Uterus (tissue), 4 donors: ENCODE results near the gene TERT. TPM values are rescaled to one million over a fixed set of nuclear protein-coding genes. Genes with fewer than 3 reads are reported as not detected.

Experiments used
- DNase-seq, 2 donors: peaks; one replicate each; pipeline ENCODE4 v3.0.0-alpha.2; 2019 to 2020
- H3K27ac ChIP-seq, 2 donors: fragments of 200-600 bp; sonication (generic); 1 replicate in 1 of 2; 2 replicates in 1 of 2; pipeline ENCODE4 v1.5.1; 2016 to 2018
- H3K27me3 ChIP-seq, 2 donors: fragments of 200-600 bp; sonication (generic); one replicate each; pipeline ENCODE4 v1.5.1; 2018 to 2019; ENCODE audit warnings: control low read depth in 1 of 2
- H3K36me3 ChIP-seq, 2 donors: fragments of 200-600 bp; sonication (generic); one replicate each; pipeline ENCODE4 v1.5.1; 2019; ENCODE audit warnings: control low read depth in 1 of 2
- H3K4me1 ChIP-seq, 2 donors: fragments of 200-600 bp; sonication (generic); one replicate each; pipeline ENCODE4 v1.5.1; 2018 to 2019; ENCODE audit warnings: control low read depth in 1 of 2
- H3K4me3 ChIP-seq, 2 donors: fragments of 200-600 bp; sonication (generic); 1 replicate in 1 of 2; 2 replicates in 1 of 2; pipeline ENCODE4 v1.5.1; 2018 to 2019; ENCODE audit warnings: mild to moderate bottlenecking in 1 of 2
- H3K9me3 ChIP-seq, 2 donors: fragments of 200-600 bp; sonication (generic); one replicate each; pipeline ENCODE4 v1.5.1; 2019; ENCODE audit warnings: control low read depth in 1 of 2
- POLR2A ChIP-seq, 2 donors: fragments of 450-650 bp; IDR thresholded peaks; one replicate each; pipeline ENCODE4 v1.6.1; 2016; ENCODE audit warnings: antibody characterized with exemption in 2 of 2, mild to moderate bottlenecking in 1 of 2, moderate library complexity in 1 of 2
- intact Hi-C: fragments of 100-400 bp; cut with DNase I; formaldehyde crosslinking; loops from one replicate; pipeline ENCODE4 v1.15.1; 2023; ENCODE audit warnings: low total_unique reads
- total RNA-seq, 4 donors: library from RNA; depleted of rRNA in 3 of 4; stranded (reverse); fragments of >200 nt in 3 of 4; gene quantifications; one replicate each; pipeline versions ENCODE4 v1.1.0 to v1.2.4, GENCODE V29; 2014 to 2023
- TF ChIP-seq, protein P1 (sequence below), 4 experiments: fragments of 200-600 bp in 2 of 4; fragments of 450-650 bp in 2 of 4; sonication (generic) in 2 of 4; IDR thresholded peaks; one replicate each; pipeline ENCODE4 v1.5.1; 2016 to 2019; ENCODE audit warnings: antibody characterized with exemption in 4 of 4, mild to moderate bottlenecking in 2 of 4, moderate library complexity in 1 of 4
- donor health status: DM: yes; HTN: yes; CAD: no.

The TERT gene
- total RNA-seq, 4 donors from 2014 or later, result 0.26 TPM; not detected in 3

DNA sequence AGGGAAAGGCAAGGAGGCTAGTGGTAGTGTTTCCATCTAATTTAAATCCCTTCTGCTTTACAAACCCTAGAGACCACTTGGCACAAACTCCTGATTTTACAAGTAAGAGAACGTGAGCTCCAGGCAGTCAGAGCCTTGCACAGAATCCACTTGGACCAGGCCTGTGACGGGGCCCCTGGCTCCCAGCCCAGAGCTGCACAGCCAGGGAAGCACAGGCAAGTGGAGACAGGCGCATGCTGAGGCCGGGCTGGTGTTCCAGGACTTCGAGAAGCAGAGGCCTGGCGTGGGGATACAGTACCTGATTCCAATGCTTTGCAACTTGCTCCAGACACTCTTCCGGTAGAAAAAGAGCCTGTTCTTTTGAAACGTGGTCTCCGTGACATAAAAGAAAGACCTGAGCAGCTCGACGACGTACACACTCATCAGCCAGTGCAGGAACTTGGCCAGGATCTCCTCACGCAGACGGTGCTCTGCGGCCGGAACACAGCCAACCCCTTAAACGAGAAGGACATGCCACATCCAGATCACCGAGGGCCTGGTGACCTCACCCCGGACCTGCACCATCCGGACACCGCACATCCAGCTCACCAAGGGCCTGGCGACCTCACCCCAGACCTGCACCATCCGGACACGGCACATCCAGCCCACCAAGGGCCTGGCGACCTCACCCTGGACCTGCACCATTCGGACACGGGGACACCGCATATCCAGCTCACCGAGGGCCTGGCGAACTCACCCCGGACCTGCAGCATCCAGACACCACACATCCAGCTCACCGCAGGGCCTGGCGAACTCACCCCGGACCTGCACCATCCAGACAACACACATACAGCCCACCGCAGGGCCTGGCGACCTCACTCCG, 12.5 kb downstream of the TERT start:
- no peak overlapping the region for H3K4me3 ChIP-seq
- H3K27me3 ChIP-seq, result no peaks in the 10 kb centered on the region
- H3K9me3 ChIP-seq, result no peaks in the 10 kb centered on the region
- H3K27ac ChIP-seq, result no peak overlapping the region
- TF ChIP-seq POLR2A (IDR thresholded peaks at IDR 0.05), result no peak
- TF ChIP-seq, protein P1, sequence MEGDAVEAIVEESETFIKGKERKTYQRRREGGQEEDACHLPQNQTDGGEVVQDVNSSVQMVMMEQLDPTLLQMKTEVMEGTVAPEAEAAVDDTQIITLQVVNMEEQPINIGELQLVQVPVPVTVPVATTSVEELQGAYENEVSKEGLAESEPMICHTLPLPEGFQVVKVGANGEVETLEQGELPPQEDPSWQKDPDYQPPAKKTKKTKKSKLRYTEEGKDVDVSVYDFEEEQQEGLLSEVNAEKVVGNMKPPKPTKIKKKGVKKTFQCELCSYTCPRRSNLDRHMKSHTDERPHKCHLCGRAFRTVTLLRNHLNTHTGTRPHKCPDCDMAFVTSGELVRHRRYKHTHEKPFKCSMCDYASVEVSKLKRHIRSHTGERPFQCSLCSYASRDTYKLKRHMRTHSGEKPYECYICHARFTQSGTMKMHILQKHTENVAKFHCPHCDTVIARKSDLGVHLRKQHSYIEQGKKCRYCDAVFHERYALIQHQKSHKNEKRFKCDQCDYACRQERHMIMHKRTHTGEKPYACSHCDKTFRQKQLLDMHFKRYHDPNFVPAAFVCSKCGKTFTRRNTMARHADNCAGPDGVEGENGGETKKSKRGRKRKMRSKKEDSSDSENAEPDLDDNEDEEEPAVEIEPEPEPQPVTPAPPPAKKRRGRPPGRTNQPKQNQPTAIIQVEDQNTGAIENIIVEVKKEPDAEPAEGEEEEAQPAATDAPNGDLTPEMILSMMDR (IDR thresholded peaks at IDR 0.05), result no peak
- no peak for DNase-seq
- no peaks in the 10 kb centered on the region for H3K36me3 ChIP-seq
- H3K4me1 ChIP-seq, result no peaks in the 10 kb centered on the region
- intact Hi-C loops, result no loop called here

DNA sequence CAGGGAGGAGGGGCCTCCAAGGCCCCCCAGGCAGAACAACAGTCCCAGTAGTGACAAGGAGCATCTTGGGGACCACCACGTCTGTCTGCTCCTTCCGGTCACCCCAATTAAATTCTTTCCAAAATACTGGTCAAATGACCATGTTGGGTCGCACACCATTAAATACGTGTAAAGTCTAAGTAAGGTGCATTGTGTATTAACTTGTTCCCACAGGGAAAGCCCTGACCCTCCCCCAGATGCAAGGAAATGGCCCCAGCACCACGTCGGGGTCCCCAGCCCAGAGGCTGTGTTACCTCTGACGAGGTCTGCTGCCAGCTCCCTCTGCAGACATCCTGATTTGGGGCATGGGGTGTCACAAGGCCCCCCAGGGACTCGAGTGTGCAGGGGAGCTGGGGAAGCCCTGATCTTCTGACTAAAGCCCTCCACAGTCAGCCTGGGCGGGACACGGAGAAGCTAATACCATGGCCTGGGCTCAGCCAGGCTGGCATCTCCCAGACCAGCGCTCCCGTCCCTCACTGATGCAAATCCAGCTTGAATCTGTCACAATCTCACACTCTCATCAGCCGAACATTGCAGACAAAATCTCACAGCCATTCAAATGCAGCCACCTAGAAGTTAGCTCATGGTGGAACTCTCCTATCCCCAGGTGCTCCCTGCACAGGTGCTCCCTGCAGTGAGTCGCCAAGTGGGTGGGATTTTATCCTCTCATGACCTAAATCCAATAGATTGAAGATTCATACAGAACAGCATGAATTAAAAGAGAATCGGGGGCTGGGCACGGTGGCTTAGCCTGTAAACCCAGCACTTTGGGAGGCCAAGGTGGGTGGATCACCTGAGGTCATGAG, 13.6 kb downstream of the TERT start:
- DNase-seq, result no peak

DNA sequence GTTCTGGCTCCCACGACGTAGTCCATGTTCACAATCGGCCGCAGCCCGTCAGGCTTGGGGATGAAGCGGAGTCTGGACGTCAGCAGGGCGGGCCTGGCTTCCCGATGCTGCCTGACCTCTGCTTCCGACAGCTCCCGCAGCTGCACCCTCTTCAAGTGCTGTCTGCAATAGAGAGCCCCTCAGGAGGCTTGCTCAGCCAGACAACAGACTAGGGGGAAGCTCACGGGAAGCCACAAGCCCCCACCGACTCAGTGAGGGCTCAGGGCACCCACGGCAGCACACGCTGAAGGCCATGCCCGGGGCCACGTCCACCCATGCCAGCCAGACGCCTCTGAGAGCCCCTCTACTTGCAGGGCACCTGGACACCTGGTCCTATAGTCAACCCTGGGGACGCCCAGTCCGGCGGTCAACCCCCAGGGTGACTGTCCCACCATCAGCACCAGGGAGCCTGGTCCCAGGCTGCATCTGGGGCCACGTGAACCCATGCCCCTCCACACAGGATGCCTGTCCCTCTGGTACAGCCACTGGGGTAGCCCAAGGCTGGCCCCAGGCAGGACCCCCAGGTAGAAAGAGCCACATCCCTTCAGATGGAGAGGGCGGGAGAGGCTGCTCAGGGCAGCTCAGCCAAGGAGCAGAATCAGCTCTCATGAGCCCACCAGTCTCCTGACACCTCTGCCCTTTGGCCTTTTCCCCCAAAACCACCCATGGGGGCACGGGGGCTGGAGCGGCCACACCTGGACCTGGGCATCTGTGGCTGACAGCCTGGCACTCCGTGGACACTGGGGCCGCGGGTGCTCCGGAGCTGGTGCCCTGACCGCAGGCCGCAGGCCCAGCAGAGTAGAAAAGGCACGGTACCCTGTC, 14.5 kb downstream of the TERT start:
- TF ChIP-seq, protein P1 (IDR thresholded peaks at IDR 0.05), result no peak
- TF ChIP-seq POLR2A (IDR thresholded peaks at IDR 0.05), result no peak
- no peaks in the 10 kb centered on the region for H3K9me3 ChIP-seq
- no peak for DNase-seq
- intact Hi-C loops, result no loop called here
- no peaks in the 10 kb centered on the region for H3K4me1 ChIP-seq
- no peak overlapping the region for H3K4me3 ChIP-seq
- H3K27me3 ChIP-seq, result no peaks in the 10 kb centered on the region
- H3K27ac ChIP-seq, result no peak overlapping the region
- no peaks in the 10 kb centered on the region for H3K36me3 ChIP-seq

More for the DNA sequence above, 13.6 kb downstream of the TERT start:
- Histone ChIP-seq H3K4me1 (no peaks in the 10 kb centered on the region), H3K27ac (no peak overlapping the region), H3K9me3 (no peaks in the 10 kb centered on the region), H3K4me3 (no peak overlapping the region), H3K27me3 (no peaks in the 10 kb centered on the region), H3K36me3 (no peaks in the 10 kb centered on the region)
- intact Hi-C loops, result no loop called here
- no peak for TF ChIP-seq POLR2A (IDR thresholded peaks at IDR 0.05)
- TF ChIP-seq, protein P1 (IDR thresholded peaks at IDR 0.05), result no peak

DNA sequence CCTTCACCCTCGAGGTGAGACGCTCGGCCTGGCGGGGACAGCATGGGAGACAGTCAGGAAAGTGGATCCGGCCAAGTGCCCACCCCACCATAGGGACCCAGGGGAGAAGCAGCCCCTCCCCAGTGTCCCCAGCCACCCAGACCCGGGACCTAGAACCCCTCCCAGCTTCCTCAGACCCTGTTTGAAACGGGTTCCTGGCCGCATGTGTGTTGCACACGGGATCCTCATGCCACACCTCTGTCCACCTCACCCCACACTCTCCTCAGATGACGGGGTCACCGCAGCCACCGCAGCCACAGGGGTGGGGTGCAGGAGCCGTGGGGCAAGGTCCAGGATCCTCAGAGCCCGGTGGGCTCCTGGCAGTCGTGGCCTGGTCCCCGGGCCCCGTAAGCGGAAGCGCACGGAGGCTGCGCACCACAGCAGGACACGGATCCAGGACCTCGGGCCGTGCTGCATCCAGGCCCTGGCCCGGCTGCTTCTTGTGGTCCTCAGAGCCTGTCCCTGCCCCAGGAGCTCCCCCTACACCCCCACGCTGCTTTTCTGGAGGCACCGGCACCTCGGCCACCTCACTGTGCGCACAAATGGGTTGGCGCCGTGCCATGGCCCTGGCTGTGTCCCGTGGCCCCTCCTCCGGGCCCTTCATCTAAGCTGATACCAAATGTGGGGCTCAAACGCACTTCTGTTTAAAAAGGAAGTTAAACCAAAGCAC, 15.3 kb downstream of the TERT start:
- DNase-seq, result no peak
- H3K27ac ChIP-seq, result no peak overlapping the region
- no peaks in the 10 kb centered on the region for H3K4me1 ChIP-seq
- no peak overlapping the region for H3K4me3 ChIP-seq
- H3K36me3 ChIP-seq, result no peaks in the 10 kb centered on the region
- no peak for TF ChIP-seq POLR2A (IDR thresholded peaks at IDR 0.05)
- TF ChIP-seq, protein P1 (IDR thresholded peaks at IDR 0.05), result no peak
- intact Hi-C loops, result no loop called here
- H3K9me3 ChIP-seq, result no peaks in the 10 kb centered on the region
- no peaks in the 10 kb centered on the region for H3K27me3 ChIP-seq
